ENCODE results near the gene FBN2.
A peak's percentile ranks its signal among the peaks of the same experiment; 100 is the strongest.
"Not testable (repeated sequence)": the region's sequence is repeated elsewhere in the genome, so short reads cannot be mapped to it uniquely, and the experiment has no call there.

FBN2 gene

DNA sequence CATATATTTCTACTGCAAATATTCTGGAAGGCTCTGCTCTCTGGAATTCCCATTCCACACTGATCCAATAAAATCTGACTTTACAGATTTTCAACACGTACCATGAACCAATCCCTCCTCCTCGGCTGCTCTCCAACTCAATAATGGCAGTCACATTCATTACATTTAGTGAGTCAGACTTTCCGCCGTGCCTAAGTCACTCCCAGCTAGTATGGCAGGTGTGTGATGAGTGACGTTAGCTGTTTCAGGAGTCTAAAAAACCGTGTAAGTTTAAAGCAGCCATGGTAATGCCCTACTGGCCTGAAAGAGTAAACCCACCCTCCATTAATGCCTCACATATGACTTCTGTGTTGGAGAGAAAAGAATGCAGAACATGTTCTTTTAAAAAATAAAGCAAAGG, 3.3 kb downstream of the FBN2 start:
- peak; percentile 54 to 64 for DNase-seq (ENCODE audit: low read depth in 2 of 2)

- DNase-seq (ENCODE audit: low read depth in 2 of 2), result no peak
Measured at GRCh38 chr5:128532776-128533175, 5.3 kb downstream of the FBN2 start.

GRCh38 chr5:128532127-128532526, 5.9 kb downstream of the FBN2 start:
- DNase-seq (ENCODE audit: low read depth in 2 of 2), result no peak

DNA sequence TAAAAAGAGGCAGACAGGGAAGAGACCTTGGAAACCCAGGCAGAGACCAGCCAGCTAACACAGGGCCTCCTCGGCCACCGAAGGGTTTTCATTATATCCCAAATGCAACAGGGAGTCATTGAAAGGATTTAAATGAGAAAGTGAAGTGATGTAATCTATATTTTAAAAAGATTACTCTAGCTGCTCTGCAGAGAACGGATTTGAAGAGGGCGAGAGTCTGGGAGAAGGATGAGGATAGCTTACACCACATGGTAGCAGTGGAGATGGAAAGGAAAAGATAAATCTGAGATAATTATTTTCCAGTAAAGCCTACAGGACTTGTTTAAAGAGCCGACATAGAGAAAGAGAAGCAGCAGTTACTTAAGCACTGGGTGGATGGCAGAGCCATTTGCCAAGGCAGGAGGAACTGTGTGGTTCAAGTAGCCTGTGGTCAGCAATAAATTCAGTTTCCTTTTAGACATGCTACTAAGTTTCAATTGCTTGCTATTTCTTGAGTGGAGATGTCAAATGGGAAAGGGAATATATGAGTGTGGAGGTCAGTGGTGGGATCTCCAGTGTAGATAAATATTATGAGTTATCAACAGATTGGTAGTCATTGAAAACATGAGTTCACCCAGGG, 9.3 kb downstream of the FBN2 start:
- no peak for DNase-seq (ENCODE audit: low read depth in 2 of 2)

GRCh38 chr5:128528126-128528525, 9.9 kb downstream of the FBN2 start:
- DNase-seq (ENCODE audit: low read depth in 2 of 2), result no peak

DNA sequence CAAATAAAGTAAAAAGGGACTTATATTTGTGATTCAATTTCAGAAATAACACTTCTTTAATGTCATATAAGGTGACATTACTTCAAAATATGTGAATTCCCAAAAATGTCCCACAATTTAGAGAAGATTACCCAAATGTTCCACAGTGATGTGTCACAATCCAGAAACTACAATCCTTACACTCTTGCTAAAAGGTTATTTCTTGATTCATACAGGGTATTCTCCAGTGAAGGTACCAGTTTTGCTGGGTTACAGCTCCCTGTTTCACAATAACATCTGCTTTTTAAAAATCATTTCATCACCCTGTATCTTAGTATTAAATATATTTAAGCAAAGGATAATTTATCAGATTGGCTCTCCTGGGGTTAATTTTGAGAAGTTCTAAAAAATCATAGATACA, 11.0 kb downstream of the FBN2 start:
- DNase-seq (ENCODE audit: low read depth in 2 of 2), result no peak

GRCh38 chr5:128522336-128522735, 15.7 kb downstream of the FBN2 start:
- DNase-seq (ENCODE audit: low read depth in 2 of 2), result no peak

DNA sequence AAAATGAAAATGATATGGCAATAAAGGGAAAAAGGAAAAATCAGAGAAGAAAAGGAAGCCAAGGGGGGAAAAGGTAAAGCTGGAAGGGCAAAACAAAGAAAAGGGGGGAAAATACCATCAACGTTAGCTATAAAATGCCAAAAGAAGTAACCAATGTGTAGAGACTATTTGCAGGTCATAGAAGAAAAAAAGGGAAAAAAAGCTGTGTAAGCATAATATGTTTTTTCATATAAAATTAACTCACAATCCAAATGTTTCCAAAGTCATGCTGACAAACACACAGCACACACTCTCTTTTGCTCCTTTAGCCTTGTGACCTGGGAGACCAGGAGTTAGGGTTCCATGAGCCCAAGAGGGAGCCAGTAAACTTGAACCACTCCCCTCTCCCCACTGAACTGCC, 18.2 kb downstream of the FBN2 start:
- DNase-seq (ENCODE audit: low read depth in 2 of 2), result no peak

DNA sequence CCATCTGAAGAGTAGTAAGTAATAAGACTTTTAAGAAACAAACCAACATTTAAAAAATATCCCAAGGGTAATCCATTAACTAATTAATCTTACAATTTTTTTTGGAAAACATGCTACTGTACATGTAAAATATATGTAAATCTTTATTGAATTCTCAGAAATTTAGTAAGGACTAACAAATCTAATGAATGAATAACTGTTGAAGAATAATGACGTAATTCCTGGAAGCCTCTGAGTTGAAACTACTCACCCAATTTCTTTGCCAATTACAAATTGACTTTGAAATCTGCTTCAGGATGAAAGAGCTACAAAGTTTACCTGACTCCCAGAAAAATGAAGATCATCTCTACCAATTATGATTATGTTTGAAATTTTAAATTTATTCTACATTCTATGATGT, 21.1 kb downstream of the FBN2 start:
- DNase-seq (ENCODE audit: low read depth in 2 of 2), result no peak

DNA sequence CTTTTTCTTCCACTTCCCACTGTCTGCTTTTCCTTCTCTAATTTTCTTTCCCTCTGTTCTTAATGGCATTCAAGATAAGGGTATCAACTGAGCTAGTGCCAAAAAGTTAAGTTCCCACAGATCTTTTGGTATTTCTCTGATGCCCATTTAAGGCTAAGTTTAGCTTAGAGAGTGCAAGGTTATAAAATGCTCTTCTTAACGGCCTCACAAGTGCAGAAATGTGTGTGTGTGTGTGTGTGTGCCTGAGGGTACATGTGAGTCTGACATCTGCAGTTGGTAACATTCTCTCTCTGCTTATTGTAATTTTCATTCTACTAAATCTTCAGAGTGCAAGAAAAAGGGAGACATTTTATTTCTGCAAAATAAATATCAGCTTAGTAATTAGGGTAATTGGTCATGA, 24.2 kb downstream of the FBN2 start:
- no peak for DNase-seq (ENCODE audit: low read depth in 2 of 2)

DNA sequence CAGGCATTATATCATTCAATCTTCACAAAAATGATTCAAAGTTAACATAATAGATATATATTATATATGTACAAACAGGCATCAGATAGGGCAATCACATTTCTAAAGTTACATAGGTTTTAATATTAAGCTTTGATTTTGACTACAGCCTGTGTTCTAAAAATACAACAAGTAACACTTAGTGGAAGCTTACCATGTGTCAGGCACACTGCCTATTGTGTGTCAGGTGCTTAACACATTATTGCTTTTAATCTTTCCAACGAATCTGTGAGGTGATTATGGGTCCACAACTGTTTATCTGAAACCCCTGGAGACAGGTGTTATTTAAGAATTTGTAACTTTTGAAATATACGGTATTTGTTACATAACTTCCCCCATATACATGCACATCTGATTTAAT, 25.2 kb downstream of the FBN2 start:
- DNase-seq (ENCODE audit: low read depth in 2 of 2), result no peak

DNA sequence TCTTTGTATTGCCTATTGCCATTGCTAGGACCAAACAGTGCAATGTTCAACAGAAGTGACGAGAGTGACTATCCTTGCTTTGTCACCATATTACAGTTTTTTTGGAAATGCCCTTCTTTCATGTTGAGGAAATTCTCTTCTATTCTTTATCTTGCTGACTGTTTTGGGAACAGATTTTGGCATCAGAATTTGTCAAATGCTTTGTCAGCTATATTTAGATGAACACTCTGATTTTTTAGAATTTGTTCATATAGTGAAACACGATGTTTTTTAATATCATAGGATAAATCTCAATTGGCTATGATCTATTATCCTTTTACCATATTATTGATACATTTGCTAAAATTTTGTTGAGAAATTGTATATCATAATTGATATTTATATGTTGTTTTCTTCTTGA, 31.4 kb downstream of the FBN2 start:
- DNase-seq (ENCODE audit: low read depth in 2 of 2), result no peak

GRCh38 chr5:128503727-128504126, 34.3 kb downstream of the FBN2 start:
- DNase-seq (ENCODE audit: low read depth in 2 of 2), result not testable (repeated sequence)

DNA sequence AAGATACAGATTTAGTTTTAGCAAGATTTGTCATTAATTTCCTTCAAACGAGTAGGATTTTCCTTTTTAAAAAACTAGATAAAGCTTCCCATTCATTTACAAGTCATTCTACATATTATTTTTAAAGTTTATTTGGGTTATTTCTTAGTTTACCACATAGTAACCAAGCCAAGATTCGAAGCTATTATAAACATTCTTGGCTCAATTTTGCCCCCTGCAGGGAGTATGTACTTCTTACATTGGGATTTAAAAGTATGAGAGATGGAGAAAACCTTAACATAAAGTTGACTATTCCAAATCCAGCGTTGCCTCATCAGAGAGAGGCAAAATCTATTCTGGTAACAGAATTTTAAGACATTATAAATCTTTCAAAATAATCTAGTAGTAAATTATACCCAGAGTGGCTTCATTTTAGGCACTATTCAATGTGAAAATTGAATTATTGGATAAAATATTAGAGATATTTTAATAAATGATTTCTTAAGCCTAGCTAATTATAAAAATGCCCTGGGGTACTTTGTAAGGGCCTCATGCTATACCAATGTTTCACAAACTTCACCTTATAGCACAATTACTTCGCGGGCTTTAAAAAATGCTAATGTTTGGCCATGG, 39.1 kb downstream of the FBN2 start:
- DNase-seq (ENCODE audit: low read depth in 2 of 2), result peak; percentile 23 to 37

DNA sequence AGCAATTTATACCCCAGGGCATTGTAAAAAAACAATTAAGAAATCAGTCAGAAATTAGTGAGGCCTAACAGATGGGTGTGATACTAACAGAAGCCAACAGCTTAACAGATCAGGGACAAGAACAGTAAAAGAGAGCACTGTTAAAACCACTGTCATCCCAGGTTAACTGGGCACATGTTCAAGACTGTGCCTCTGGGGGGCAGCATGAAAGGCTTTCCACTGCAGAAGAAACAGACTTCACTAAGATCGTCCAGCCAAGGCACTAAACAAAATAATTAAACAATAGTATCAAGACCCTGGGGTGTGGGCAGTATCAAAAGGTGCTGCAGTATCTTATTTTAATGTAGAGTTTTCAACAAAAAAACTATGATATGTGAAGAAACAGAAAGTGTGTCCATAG, 43.5 kb downstream of the FBN2 start:
- no peak for DNase-seq (ENCODE audit: low read depth in 2 of 2)

- no peak for DNase-seq (ENCODE audit: low read depth in 2 of 2)
Measured at GRCh38 chr5:128493657-128494329, 44.3 kb downstream of the FBN2 start.

DNA sequence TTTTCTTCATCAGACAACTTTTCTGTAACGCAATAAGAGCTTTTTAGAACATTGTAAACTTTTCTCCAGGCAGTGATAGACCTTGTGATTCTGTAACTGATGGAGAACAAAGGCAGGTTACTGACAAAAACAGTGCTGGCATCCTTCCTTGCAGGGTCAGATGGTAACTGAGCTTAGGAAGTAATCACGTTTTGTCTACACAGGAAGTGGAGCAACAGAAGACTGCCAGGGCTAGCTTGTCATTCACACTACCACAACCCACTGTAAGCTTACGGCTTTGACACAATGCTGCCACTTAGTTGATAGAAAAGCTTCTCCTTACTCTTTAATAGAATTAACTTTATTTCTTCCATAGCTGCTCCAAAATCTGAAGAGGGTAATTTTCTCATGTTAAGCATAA, 46.8 kb downstream of the FBN2 start:
- no peak for DNase-seq (ENCODE audit: low read depth in 2 of 2)

DNA sequence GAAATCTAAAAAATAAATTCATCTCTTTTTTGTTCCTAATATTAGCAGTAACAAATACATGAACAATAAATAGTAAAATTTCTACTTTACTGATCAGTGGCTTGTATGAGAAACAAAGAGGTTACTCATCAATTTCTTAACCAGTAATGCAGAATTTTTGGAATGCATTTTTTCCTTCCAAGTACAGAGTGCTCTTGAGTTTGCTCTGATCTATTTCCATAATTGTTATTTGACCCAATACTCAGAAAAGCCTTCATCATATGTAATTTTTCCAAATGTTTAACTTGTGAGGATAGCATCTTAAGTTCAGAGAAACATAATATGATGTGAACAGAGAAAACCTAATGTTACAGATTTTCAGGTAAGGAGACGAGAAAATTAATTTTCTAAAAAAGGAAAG, 47.3 kb downstream of the FBN2 start:
- no peak for DNase-seq (ENCODE audit: low read depth in 2 of 2)

DNA sequence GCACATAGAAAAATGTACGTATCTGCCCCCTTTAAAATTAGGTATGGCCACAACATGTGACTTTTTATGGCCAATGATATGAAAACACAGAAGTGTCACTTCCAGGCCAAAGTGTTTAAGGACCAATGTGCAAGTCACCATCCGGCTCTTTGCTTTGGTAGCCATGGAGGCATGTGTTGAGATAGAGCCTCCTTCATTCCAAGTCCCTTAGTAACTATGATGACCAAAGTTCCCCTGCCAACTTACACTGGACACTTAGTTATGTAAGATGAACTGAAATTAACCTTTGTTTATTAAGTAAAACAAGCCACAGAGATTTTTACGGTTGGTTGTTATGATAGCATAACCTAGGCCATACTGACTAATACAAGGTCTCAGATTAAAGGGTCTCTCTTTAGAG, 51.0 kb downstream of the FBN2 start:
- DNase-seq (ENCODE audit: low read depth in 2 of 2), result no peak

DNA sequence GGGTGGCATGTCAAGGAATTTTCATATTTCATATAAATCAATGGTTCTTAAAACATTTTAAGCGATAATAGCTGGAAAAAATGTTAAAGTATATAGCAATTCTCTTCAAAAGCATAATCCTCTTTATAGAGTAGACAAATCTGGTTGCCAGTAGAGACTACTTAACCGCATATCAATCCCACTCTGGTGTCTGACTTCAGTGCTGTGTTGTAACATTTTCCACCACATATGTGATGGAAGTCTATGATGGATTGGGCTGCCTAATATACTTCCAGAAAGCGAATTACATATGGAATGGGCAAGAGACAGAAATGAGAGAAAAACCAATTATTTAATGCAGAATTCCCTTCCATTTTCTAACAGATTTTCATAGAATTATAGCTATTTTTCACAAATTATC, 54.3 kb downstream of the FBN2 start:
- no peak for DNase-seq (ENCODE audit: low read depth in 2 of 2)

GRCh38 chr5:128480906-128481633, 57.0 kb downstream of the FBN2 start:
- no peak for DNase-seq (ENCODE audit: low read depth in 2 of 2)

DNA sequence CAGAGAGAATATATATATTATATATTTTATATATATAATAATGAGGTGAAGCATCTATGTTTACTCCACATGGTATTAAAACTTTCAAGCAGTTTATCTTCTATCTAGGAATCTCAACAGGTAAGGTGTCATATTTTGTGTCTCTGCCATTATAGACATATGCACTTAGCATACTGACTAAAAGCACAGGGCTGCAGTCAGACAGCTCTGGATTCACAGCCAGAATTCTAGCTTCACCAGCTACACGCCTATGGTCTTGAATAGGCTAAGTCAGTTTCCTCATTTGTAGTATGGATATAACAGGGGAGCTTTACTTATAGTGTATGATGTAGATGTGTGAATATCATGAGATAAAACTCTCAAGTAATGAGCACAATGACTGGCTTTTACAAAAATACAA, 57.9 kb downstream of the FBN2 start:
- no peak for DNase-seq (ENCODE audit: low read depth in 2 of 2)
